ENCODE measurements around the gene TMUB1.

DNA sequence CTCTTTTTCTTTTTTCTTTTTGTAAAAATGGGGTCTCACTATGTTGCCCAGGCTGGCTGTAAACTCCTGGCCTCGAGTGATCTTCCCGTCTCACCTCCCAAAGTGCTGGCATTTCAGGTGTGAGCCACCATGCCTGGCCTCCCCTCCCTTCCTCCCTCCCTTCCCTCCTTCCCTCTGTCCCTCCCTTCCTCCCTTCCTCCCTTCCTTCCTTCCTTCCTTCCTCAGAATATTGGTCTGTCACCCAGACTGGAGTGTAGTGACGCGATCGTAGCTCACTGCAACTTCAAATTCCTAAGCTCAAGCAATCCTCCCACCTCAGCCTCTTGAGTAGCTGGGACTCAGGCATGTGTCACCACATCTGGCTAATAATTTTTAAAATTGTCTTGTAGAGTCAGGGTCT, 11.4 kb upstream of the TMUB1 start:
- TF ChIP-seq POLR2A (IDR thresholded peaks at IDR 0.05; ENCODE audit: low read length) (no peak), E2F6 (IDR thresholded peaks at IDR 0.05; ENCODE audit: borderline replicate concordance, low read depth) (no peak), ESRRA (IDR thresholded peaks at IDR 0.05; ENCODE audit: borderline replicate concordance, low read length) (no peak), HDAC2 (IDR thresholded peaks at IDR 0.05) (no peak)
- TF ChIP-seq, protein P1, sequence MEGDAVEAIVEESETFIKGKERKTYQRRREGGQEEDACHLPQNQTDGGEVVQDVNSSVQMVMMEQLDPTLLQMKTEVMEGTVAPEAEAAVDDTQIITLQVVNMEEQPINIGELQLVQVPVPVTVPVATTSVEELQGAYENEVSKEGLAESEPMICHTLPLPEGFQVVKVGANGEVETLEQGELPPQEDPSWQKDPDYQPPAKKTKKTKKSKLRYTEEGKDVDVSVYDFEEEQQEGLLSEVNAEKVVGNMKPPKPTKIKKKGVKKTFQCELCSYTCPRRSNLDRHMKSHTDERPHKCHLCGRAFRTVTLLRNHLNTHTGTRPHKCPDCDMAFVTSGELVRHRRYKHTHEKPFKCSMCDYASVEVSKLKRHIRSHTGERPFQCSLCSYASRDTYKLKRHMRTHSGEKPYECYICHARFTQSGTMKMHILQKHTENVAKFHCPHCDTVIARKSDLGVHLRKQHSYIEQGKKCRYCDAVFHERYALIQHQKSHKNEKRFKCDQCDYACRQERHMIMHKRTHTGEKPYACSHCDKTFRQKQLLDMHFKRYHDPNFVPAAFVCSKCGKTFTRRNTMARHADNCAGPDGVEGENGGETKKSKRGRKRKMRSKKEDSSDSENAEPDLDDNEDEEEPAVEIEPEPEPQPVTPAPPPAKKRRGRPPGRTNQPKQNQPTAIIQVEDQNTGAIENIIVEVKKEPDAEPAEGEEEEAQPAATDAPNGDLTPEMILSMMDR (IDR thresholded peaks at IDR 0.05), result no peak
